Heart left ventricle (tissue), 16 donors: Measurements from ENCODE around the gene PPTC7. TPM values are rescaled to one million over a fixed set of nuclear protein-coding genes. Genes with fewer than 3 reads are reported as not detected.

ENCODE experiments used
- ATAC-seq, 4 donors: fragments of 200-7000 bp; cut with Tn5 transposase; one replicate each; pipeline ENCODE4 v1.9.1; 2020 to 2022; ENCODE audit warnings: moderate library complexity in 4 of 4, mild to moderate bottlenecking in 3 of 4, moderate number of reproducible peaks in 1 of 4
- DNase-seq, 5 donors: peaks; one replicate each; pipeline ENCODE4 v3.0.0-alpha.2; 2020
- H3K27ac ChIP-seq, 12 donors: fragments of 200-600 bp; sonication (generic) in 4 of 12; one replicate each; pipeline versions ENCODE4 v1.5.0 to v1.8.0; 2016 to 2022; ENCODE audit warnings: mild to moderate bottlenecking in 2 of 12
- H3K27me3 ChIP-seq, 9 donors: fragments of 200-600 bp; sonication (generic) in 2 of 9; one replicate each; pipeline versions ENCODE4 v1.5.1 to v1.8.0; 2016 to 2022; ENCODE audit warnings: mild to moderate bottlenecking in 3 of 9
- H3K36me3 ChIP-seq, 9 donors: fragments of 200-600 bp; sonication (generic) in 2 of 9; one replicate each; pipeline versions ENCODE4 v1.5.0 to v1.8.0; 2018 to 2022; ENCODE audit warnings: mild to moderate bottlenecking in 2 of 9
- H3K4me1 ChIP-seq, 12 donors: fragments of 200-600 bp; sonication (generic) in 4 of 12; one replicate each; pipeline versions ENCODE4 v1.5.0 to v1.8.0; 2016 to 2022; ENCODE audit warnings: mild to moderate bottlenecking in 3 of 12
- H3K4me3 ChIP-seq, 12 donors: fragments of 200-600 bp; sonication (generic) in 4 of 12; one replicate each; pipeline versions ENCODE4 v1.5.0 to v1.8.0; 2017 to 2022; ENCODE audit warnings: mild to moderate bottlenecking in 9 of 12, moderate library complexity in 4 of 12
- H3K9me3 ChIP-seq, 12 donors: fragments of 200-600 bp; sonication (generic) in 4 of 12; one replicate each; pipeline versions ENCODE4 v1.5.0 to v1.8.0; 2016 to 2022; ENCODE audit warnings: mild to moderate bottlenecking in 1 of 12
- POLR2A ChIP-seq, 2 donors: fragments of 450-650 bp; IDR thresholded peaks; one replicate each; pipeline ENCODE4 v1.6.1; 2017; ENCODE audit warnings: antibody characterized with exemption in 2 of 2, mild to moderate bottlenecking in 2 of 2, moderate library complexity in 2 of 2
- WGBS, 4 donors: extraction: QIAGEN DNeasy Blood & Tissue Kit in 2 of 4; methylation state at CpG; one replicate each; pipeline versions ENCODE4 v1.1.5 to v1.1.7; 2013 to 2018; 5-methylcytosine and 5-hydroxymethylcytosine counted together
- intact Hi-C, 10 donors: fragments of 100-400 bp; cut with DNase I; formaldehyde crosslinking; loops; one replicate each; pipeline versions ENCODE4 v1.11.1 to v1.14.2; 2022
- polyA plus RNA-seq, 2 donors: library from polyadenylated mRNA; stranded (reverse); fragments of 200-250 nt; gene quantifications; one replicate each; pipeline ENCODE4 v1.2.3, GENCODE V29; 2013
- total RNA-seq, 9 donors: library from RNA; depleted of rRNA in 2 of 9; stranded (reverse); fragments of >200 nt in 2 of 9; fragmentation: NEBNext Ultra II Directional in 3 of 9; extraction: Animal tissue kit (Norgen Biotek cat#: 25700) in 3 of 9; gene quantifications; one replicate each; pipeline versions ENCODE4 v1.1.0 to v1.2.4, GENCODE V29; 2016 to 2023
- TF ChIP-seq, protein P1 (sequence below), 12 donors: fragments of 200-600 bp; sonication (generic) in 4 of 12; IDR thresholded peaks; one replicate each; pipeline versions ENCODE4 v1.5.0 to v1.8.0; 2018 to 2022; ENCODE audit warnings: antibody characterized with exemption in 12 of 12, mild to moderate bottlenecking in 5 of 12
- donor health status: ischemic (EF 13 %, LVEDD 7.1; RV severe dilation, severe dysfunction).
- donor health status: healthy with polysubstance abuse.
- donor health status: DM: no; HTN: yes; CAD: no.
- donor health status: DM: no; HTN: no; CAD: no.
- donor health status: ischemic (EF 25% LVEDD 6.9; RV normal size, moderate dysfunction).
- donor health status: ischemic (EF 25% LVEDD 5.7; RV mildly dilated, moderate dysfunction).
- donor health status: healthy.
- donor health status: DM: yes; HTN: yes; CAD: no.
- donor health status: ischemic (EF 35%, LVEDD 5.7; RV mildly dilated, moderate dysfunction).
- donor health status: nonischemic (EF 11% LVEDD 7.7; RV severe dilation, severe dysfunction).
- donor health status: DM: yes; HTN: yes; CAD: no.
- donor health status: PGD.
- donor health status: ischemic (EF 29% LVEDD 5.4; RV normal size, mild dysfunction).
- donor health status: nonischemic (EF 23%, LVEDD 6.1; RV moderate dilation, normal function).

PPTC7 gene
- total and polyA plus RNA-seq, 11 donors: 26.6 to 113 (median 65.0) TPM

DNA sequence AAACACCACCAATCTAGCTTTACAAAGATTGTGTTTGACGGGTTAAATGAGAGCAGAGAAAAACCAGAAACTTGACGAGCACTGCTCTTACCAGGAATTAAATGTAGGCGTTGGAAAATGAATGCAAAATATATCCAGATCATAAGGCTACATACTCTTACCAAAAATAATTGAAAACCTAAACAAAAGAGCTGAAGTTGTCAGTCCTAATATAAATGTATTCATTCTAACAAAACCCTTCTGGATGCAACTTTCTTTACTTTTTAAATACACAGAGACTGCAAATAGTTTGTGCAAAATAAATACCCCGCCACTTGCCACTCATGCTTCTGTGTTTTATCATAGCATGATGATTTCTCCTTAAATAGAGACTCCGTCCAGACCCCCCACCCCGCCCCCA lies 48.3 kb downstream of the PPTC7 start:
- peaks cover 0 to 82% (median 42%) of the 10 kb centered on the region in 9 donors for H3K36me3 ChIP-seq
- 62 to 75% (median 68%) methylated on average over 6 of the region's 6 CpGs for WGBS, 4 donors
- ATAC-seq: no peak
- H3K4me3 ChIP-seq: no peak overlapping the region
- H3K27ac ChIP-seq: peak overlapping the region in 9 of 12 donors; percentile 27 to 95 (median 81)
- no peaks in the 10 kb centered on the region for H3K9me3 ChIP-seq
- peaks cover 0 to 85% (median 26%) of the 10 kb centered on the region in 12 donors for H3K4me1 ChIP-seq
- no peak for TF ChIP-seq POLR2A (IDR thresholded peaks at IDR 0.05)
- TF ChIP-seq, protein P1, sequence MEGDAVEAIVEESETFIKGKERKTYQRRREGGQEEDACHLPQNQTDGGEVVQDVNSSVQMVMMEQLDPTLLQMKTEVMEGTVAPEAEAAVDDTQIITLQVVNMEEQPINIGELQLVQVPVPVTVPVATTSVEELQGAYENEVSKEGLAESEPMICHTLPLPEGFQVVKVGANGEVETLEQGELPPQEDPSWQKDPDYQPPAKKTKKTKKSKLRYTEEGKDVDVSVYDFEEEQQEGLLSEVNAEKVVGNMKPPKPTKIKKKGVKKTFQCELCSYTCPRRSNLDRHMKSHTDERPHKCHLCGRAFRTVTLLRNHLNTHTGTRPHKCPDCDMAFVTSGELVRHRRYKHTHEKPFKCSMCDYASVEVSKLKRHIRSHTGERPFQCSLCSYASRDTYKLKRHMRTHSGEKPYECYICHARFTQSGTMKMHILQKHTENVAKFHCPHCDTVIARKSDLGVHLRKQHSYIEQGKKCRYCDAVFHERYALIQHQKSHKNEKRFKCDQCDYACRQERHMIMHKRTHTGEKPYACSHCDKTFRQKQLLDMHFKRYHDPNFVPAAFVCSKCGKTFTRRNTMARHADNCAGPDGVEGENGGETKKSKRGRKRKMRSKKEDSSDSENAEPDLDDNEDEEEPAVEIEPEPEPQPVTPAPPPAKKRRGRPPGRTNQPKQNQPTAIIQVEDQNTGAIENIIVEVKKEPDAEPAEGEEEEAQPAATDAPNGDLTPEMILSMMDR (IDR thresholded peaks at IDR 0.05): no peak
- intact Hi-C loops: loop anchor here in 4 of 10 donors (5.0 to 10.0 kb wide), 3 partner anchors 47 to 52 kb away; partner anchors contain the start of gene PPTC7 (in 3 of the 4)
- DNase-seq: no peak
- H3K27me3 ChIP-seq: no peaks in the 10 kb centered on the region

DNA sequence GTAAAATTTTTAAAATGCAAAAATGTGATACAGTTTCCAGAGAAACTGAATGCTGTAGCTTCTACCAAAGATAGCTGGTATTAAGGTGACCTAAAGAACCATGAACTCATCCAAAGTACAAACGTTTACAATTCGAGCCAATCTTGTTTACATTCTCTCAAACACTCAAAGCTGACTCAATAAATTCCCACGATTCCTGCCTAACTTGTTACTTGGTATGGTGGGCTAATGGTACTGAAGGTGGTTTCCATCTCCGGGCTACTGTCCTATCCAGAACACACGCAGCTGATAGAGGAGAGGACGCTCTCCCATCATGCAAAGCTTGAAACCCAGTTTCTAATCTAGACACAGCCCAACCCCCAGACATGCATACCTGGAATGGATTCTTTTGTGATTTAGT lies 49.5 kb downstream of the PPTC7 start:
- Histone ChIP-seq H3K9me3 (no peaks in the 10 kb centered on the region), H3K27ac (peak overlapping the region in 9 of 12 donors; percentile 31 to 95 (median 52)), H3K36me3 (peaks cover 0 to 73% (median 32%) of the 10 kb centered on the region in 9 donors), H3K27me3 (no peaks in the 10 kb centered on the region), H3K4me3 (no peak overlapping the region), H3K4me1 (peaks cover 0 to 76% (median 19%) of the 10 kb centered on the region in 12 donors)
- WGBS, 4 donors: 53 to 66% (median 60%) methylated on average over 6 of the region's 6 CpGs
- ATAC-seq: no peak
- intact Hi-C loops: loop anchor here in 1 of 10 donors (10.0 kb wide), 1 partner anchor 51 kb away; the partner anchor contains the start of gene PPTC7
- no peak for TF ChIP-seq POLR2A (IDR thresholded peaks at IDR 0.05)
- TF ChIP-seq, protein P1 (IDR thresholded peaks at IDR 0.05): no peak
- DNase-seq: no peak

DNA sequence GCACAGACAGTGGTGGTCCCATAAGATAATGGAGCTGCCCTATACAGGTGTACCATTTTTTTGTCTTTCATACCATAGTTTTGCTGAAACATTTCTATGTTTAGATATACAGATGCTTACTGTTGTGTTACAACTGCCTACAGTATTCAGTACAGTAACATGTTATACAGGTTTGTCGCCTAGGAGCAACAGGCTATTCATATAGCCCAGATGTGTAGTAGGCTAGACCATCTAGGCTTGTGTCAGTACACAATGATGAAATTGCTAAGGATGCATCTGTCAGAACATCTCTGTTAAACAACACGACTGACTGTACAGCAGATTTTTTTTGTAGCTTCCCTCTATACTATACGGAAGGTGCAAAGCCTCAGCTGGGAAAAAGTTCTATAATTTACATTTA lies 50.5 kb downstream of the PPTC7 start:
- no peak for DNase-seq
- peaks cover 0 to 68% (median 17%) of the 10 kb centered on the region in 12 donors for H3K4me1 ChIP-seq
- no peak for ATAC-seq
- peak overlapping the region in 4 of 12 donors; percentile 5 to 69 (median 50) for H3K27ac ChIP-seq
- TF ChIP-seq, protein P1 (IDR thresholded peaks at IDR 0.05): no peak
- no peak for TF ChIP-seq POLR2A (IDR thresholded peaks at IDR 0.05)
- intact Hi-C loops: loop anchor here in 1 of 10 donors (10.0 kb wide), 1 partner anchor 52 kb away; the partner anchor contains the start of gene PPTC7
- no peaks in the 10 kb centered on the region for H3K27me3 ChIP-seq
- H3K4me3 ChIP-seq: no peak overlapping the region
- H3K9me3 ChIP-seq: no peaks in the 10 kb centered on the region
- H3K36me3 ChIP-seq: peaks cover 0 to 63% (median 22%) of the 10 kb centered on the region in 9 donors
- WGBS, 4 donors: 85 to 94% (median 89%) methylated on average over 3 of the region's 3 CpGs

DNA sequence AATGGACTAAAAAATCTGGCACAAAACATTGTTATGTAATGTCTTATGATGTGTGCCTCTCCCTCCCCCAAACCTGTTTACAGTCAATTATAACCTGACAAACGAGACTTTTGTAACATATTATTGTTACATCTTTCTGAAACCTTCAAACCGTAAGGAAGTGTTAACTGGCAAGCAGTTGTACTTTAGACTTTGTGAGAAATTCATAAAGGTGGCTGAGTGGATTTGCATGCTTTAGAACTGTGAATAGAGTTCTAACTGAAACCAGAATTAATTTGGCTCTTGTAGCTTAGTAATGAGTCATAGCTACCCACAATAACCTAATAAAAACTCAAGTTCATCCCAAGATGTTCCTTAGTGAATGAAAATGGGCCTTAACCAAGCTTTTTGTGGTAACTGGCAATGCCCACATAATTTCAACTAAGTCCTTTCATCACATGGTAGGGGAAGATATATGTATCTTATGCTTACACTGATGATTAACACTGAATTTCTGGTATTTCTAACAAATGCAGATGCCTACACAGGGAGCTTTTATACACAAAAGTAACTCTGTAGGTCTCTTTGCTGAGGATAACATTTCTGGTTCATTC lies 51.3 kb downstream of the PPTC7 start:
- Histone ChIP-seq H3K27me3 (no peaks in the 10 kb centered on the region), H3K9me3 (no peaks in the 10 kb centered on the region), H3K4me1 (peaks cover 0 to 65% (median 15%) of the 10 kb centered on the region in 12 donors), H3K27ac (peak overlapping the region in 5 of 12 donors; percentile 5 to 69 (median 35)), H3K4me3 (no peak overlapping the region), H3K36me3 (peaks cover 0 to 55% (median 14%) of the 10 kb centered on the region in 9 donors)
- TF ChIP-seq POLR2A (IDR thresholded peaks at IDR 0.05): no peak
- TF ChIP-seq, protein P1 (IDR thresholded peaks at IDR 0.05): no peak
- ATAC-seq (peak in 2 of 4 donors; percentile 12 to 24), DNase-seq (no peak)
- WGBS, 4 donors: 50 to 69% (median 67%) methylated on average over 2 of the region's 2 CpGs
- intact Hi-C loops: loop anchor here in 1 of 10 donors (10.0 kb wide), 1 partner anchor 53 kb away; the partner anchor contains the start of gene PPTC7
